CD4-positive, CD25-positive, alpha-beta regulatory T cell (primary cell): ENCODE data around the gene OLIG2. TPM values are rescaled to one million over a fixed set of nuclear protein-coding genes. Genes with fewer than 3 reads are reported as not detected.
A peak's percentile ranks its signal among the peaks of the same experiment; 100 is the strongest.

Source experiments
- ATAC-seq, 2 donors: fragments of 150-1000 bp; cut with Tn5 transposase; one replicate each; pipeline ENCODE4 v1.10.0; 2021; ENCODE audit warnings: low read depth in 2 of 2, moderate number of reproducible peaks in 2 of 2, moderate library complexity in 1 of 2
- DNase-seq, 3 donors: peaks; one replicate each; pipeline versions ENCODE4 v3.0.0 to v3.0.0-alpha.2; 2012 to 2022; ENCODE audit warnings: mixed read lengths in 1 of 3
- H3K27ac ChIP-seq: one replicate; pipeline ENCODE4 v1.7.0; 2013; ENCODE audit warnings: mild to moderate bottlenecking, low read length; ENCODE audit not compliant: insufficient read depth, poor library complexity, severe bottlenecking
- H3K27me3 ChIP-seq: one replicate; pipeline ENCODE4 v1.7.0; 2013; ENCODE audit warnings: low read length; ENCODE audit not compliant: control insufficient read depth, insufficient read depth
- H3K36me3 ChIP-seq: one replicate; pipeline ENCODE4 v1.7.0; 2013; ENCODE audit warnings: mild to moderate bottlenecking, low read length, moderate library complexity; ENCODE audit not compliant: control insufficient read depth, insufficient read depth
- H3K4me1 ChIP-seq: 2 replicates; pipeline ENCODE4 v1.7.0; 2013; ENCODE audit warnings: mild to moderate bottlenecking, low read length; ENCODE audit not compliant: insufficient read depth, control insufficient read depth, poor library complexity, severe bottlenecking
- H3K4me3 ChIP-seq: one replicate; pipeline ENCODE4 v1.7.0; 2013; ENCODE audit warnings: low read depth, mild to moderate bottlenecking, low read length, moderate library complexity
- H3K9me3 ChIP-seq, 2 experiments: 1 replicate in 1 of 2; 2 replicates in 1 of 2; pipeline ENCODE4 v1.7.0; 2013; ENCODE audit warnings: low read length in 2 of 2, mild to moderate bottlenecking in 1 of 2, moderate library complexity in 1 of 2; ENCODE audit not compliant: control insufficient read depth in 2 of 2
- H3K27ac Mint-ChIP-seq, 3 donors: one replicate each; pipeline ENCODE4 v1.8.0; 2020 to 2022; ENCODE audit warnings: mild to moderate bottlenecking in 3 of 3, mixed read lengths in 3 of 3, moderate library complexity in 2 of 3
- H3K27me3 Mint-ChIP-seq: one replicate; pipeline ENCODE4 v1.8.0; 2022; ENCODE audit warnings: mild to moderate bottlenecking, mixed read lengths
- H3K36me3 Mint-ChIP-seq: one replicate; pipeline ENCODE4 v1.8.0; 2020; ENCODE audit warnings: mixed read lengths
- H3K4me1 Mint-ChIP-seq, 4 donors: one replicate each; pipeline ENCODE4 v1.8.0; 2020 to 2022; ENCODE audit warnings: mixed read lengths in 4 of 4, mild to moderate bottlenecking in 1 of 4
- H3K4me3 Mint-ChIP-seq, 4 donors: one replicate each; pipeline ENCODE4 v1.8.0; 2020 to 2022; ENCODE audit warnings: mild to moderate bottlenecking in 4 of 4, mixed read lengths in 4 of 4, moderate library complexity in 3 of 4
- H3K9me3 Mint-ChIP-seq, 7 donors: one replicate each; pipeline ENCODE4 v1.8.0; 2020 to 2022; ENCODE audit warnings: mixed read lengths in 7 of 7, mild to moderate bottlenecking in 3 of 7, moderate library complexity in 2 of 7
- polyA plus RNA-seq, 4 donors: library from polyadenylated mRNA; unstranded; fragments of 300-500 nt; fragmentation: Illumina TruSeq; gene quantifications; one replicate each; pipeline ENCODE4 v1.2.3, GENCODE V29; 2021
- total RNA-seq: library from RNA; stranded (reverse); gene quantifications from one replicate; pipeline ENCODE4 v1.2.3, GENCODE V29; 2022

Gene OLIG2
- total and polyA plus RNA-seq, 5 donors from 2014 or later = not detected

DNA sequence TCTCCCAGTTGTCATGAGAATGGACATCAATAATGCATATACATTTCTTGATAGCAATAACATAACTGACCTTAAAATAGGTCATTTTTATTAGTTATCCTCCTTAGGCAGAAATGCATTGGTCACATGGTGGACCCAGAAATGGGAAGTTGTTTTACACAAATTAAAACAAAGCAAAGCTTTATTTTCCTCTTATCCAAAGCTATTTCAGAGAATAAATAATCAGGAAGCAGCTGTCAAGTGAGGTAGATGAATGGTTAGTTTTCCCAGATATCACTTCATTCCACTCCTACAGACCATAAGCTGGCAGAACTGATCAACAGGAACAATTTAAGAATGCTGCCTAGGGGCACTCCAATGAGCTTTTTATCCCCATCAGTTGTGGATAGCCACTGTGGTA, 28.2 kb downstream of the OLIG2 start:
- Mint-ChIP-seq H3K4me1 (no peaks in the 10 kb centered on the region), H3K4me3 (no peak overlapping the region), H3K9me3 (no peaks in the 10 kb centered on the region), H3K27me3 (peaks cover 32% of the 10 kb centered on the region), H3K27ac (no peak overlapping the region), H3K36me3 (no peaks in the 10 kb centered on the region)
- ATAC-seq (no peak), DNase-seq (no peak)
- Histone ChIP-seq H3K27ac (no peak overlapping the region), H3K27me3 (peaks cover 4% of the 10 kb centered on the region), H3K4me1 (no peaks in the 10 kb centered on the region), H3K9me3 (no peaks in the 10 kb centered on the region), H3K36me3 (no peaks in the 10 kb centered on the region), H3K4me3 (no peak overlapping the region)

DNA sequence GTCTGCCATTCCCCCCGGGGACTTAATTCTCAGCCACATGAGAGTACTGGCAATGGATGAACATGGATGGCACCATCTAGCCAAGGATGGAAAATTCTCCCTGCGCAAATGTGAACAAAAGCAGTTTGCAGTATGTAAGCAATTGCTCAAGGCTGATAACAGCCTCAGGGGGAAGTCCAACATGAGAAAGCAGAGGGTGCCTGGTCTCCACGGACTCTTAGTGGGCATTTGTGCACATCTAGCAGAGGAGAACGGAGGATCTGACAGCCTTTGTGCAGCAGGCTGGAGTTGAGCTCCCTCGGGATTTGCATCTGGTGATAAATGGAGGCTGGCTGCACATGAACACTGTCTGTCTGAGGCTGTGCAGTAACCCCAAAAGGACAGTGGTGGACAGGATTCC, 30.3 kb downstream of the OLIG2 start:
- no peak for ATAC-seq
- H3K27ac ChIP-seq = no peak overlapping the region

DNA sequence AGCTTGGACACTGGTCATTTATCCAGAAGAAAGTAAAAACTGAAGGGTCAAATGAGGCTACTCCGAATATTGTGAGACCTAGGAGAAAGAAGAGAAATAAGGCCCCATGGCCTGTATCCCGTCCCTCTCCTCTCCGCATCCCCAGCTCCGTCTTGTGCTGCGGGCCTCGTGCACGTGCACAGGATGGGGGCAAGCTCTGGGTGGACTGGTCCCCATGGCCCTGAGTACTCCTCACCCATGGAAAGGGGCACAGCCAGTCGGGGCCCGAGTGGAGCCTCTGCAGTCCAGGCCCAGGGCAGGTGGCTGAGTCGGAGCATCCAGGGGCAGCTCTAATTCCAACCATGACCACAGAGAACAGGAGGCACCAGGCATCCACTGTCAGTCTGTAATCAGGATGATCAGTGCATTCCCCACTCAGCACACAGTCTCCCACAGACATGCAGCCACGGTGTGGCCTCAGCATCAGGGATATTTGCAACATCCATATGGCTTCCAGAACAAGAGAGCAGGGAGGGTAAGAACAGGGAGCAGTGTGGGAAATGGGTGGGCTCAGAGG, 31.7 kb downstream of the OLIG2 start:
- Histone ChIP-seq H3K4me3 (no peak overlapping the region), H3K4me1 (no peaks in the 10 kb centered on the region), H3K27ac (no peak overlapping the region), H3K36me3 (no peaks in the 10 kb centered on the region), H3K27me3 (peaks cover 5% of the 10 kb centered on the region), H3K9me3 (no peaks in the 10 kb centered on the region)
- ATAC-seq (no peak), DNase-seq (no peak)
- peaks cover 29% of the 10 kb centered on the region for H3K27me3 Mint-ChIP-seq
- peak overlapping the region in 1 of 3 donors; percentile 66 for H3K27ac Mint-ChIP-seq
- no peaks in the 10 kb centered on the region for H3K9me3 Mint-ChIP-seq
- H3K36me3 Mint-ChIP-seq = no peaks in the 10 kb centered on the region
- no peak overlapping the region for H3K4me3 Mint-ChIP-seq
- peaks cover 0 to 3% (median 0%) of the 10 kb centered on the region in 4 donors for H3K4me1 Mint-ChIP-seq

More for the DNA sequence above, 30.3 kb downstream of the OLIG2 start:
- peaks cover 0 to 3% (median 0%) of the 10 kb centered on the region in 4 donors for H3K4me1 Mint-ChIP-seq
- Histone ChIP-seq H3K9me3 (no peaks in the 10 kb centered on the region), H3K4me3 (no peak overlapping the region), H3K36me3 (no peaks in the 10 kb centered on the region), H3K27me3 (peaks cover 6% of the 10 kb centered on the region), H3K4me1 (no peaks in the 10 kb centered on the region)
- H3K36me3 Mint-ChIP-seq = no peaks in the 10 kb centered on the region
- no peak overlapping the region for H3K27ac Mint-ChIP-seq
- H3K27me3 Mint-ChIP-seq = peaks cover 35% of the 10 kb centered on the region
- H3K9me3 Mint-ChIP-seq = no peaks in the 10 kb centered on the region
- H3K4me3 Mint-ChIP-seq = no peak overlapping the region
- DNase-seq = no peak

DNA sequence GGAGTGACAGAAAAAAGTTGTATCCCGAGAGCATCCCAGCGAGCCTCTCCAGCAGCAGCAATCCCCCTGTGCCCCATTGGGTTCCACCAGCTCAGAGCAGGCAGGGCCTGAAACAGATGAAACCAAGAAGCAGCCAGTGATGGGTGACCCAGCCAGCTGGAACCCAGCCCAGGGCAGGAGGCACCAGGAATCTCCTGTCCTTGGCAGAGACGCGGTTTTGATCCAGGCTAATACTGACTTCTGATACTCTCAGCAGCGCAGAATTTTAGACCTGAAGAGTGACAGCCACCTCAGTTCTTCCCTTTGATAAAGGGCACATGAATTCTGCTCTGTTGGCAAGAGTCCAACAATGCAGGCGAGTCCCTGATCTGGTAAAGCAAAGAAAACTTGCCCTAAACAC, 32.8 kb downstream of the OLIG2 start:
- Mint-ChIP-seq H3K27ac (no peak overlapping the region), H3K27me3 (peaks cover 27% of the 10 kb centered on the region), H3K9me3 (no peaks in the 10 kb centered on the region), H3K4me3 (no peak overlapping the region), H3K4me1 (peaks cover 0 to 3% (median 0%) of the 10 kb centered on the region in 4 donors), H3K36me3 (no peaks in the 10 kb centered on the region)
- Histone ChIP-seq H3K4me3 (no peak overlapping the region), H3K4me1 (no peaks in the 10 kb centered on the region), H3K27me3 (peaks cover 7% of the 10 kb centered on the region), H3K9me3 (no peaks in the 10 kb centered on the region), H3K36me3 (no peaks in the 10 kb centered on the region), H3K27ac (no peak overlapping the region)
- DNase-seq (no peak), ATAC-seq (no peak)

DNA sequence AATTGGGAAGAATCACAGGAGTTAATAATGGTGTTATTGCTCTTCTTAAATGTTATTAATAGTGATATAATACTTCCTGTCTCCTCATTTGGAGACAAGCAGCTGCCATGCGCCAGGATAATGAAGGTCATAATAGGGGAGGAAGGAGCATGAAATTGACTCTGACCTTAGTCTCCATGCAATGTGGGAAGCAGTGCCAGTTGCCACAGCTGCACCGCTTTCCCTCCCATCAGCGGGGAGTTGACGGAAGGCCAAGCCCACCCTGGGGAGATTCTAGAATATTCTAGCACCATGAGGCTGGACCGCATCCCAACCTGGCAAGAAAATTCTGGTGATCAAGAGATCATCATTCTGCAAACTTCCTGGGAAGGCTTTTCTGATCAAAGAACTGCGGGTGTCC, 33.2 kb downstream of the OLIG2 start:
- peaks cover 0 to 3% (median 0%) of the 10 kb centered on the region in 4 donors for H3K4me1 Mint-ChIP-seq
- H3K4me3 Mint-ChIP-seq = no peak overlapping the region
- Histone ChIP-seq H3K4me3 (no peak overlapping the region), H3K4me1 (no peaks in the 10 kb centered on the region), H3K27me3 (peaks cover 9% of the 10 kb centered on the region), H3K27ac (no peak overlapping the region), H3K9me3 (no peaks in the 10 kb centered on the region), H3K36me3 (no peaks in the 10 kb centered on the region)
- H3K36me3 Mint-ChIP-seq = no peaks in the 10 kb centered on the region
- no peak overlapping the region for H3K27ac Mint-ChIP-seq
- no peak for DNase-seq
- H3K9me3 Mint-ChIP-seq = no peaks in the 10 kb centered on the region
- H3K27me3 Mint-ChIP-seq = peaks cover 28% of the 10 kb centered on the region
- no peak for ATAC-seq

DNA sequence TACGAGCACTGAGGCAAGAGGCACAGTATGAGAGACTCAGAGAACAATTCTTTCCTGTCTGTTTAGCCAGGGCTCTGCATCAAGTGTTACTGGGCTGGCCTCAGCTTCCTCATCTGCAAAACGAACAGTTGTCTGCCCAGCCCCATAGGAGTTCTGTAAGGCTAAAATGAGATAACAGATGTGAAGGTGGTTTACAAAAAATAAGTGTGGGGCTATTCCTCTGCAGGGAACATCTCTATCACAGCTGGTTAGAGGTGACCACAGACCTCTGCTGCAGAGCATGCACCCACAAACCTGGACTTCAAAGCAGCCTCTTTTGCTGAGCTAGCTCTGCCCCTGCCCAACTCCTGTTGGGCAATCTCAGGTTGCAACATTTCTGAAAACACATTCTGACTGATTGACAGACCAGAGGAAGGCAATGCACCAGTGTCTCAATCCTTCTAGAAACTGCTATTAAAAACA, 33.7 kb downstream of the OLIG2 start:
- no peaks in the 10 kb centered on the region for H3K9me3 ChIP-seq
- no peak for ATAC-seq
- H3K27me3 ChIP-seq = peaks cover 11% of the 10 kb centered on the region
- H3K36me3 Mint-ChIP-seq = no peaks in the 10 kb centered on the region
- no peak overlapping the region for H3K4me3 ChIP-seq
- H3K27ac ChIP-seq = no peak overlapping the region
- no peaks in the 10 kb centered on the region for H3K9me3 Mint-ChIP-seq
- H3K27ac Mint-ChIP-seq = no peak overlapping the region
- H3K4me1 ChIP-seq = no peaks in the 10 kb centered on the region
- peaks cover 0 to 3% (median 0%) of the 10 kb centered on the region in 4 donors for H3K4me1 Mint-ChIP-seq
- no peak overlapping the region for H3K4me3 Mint-ChIP-seq
- no peaks in the 10 kb centered on the region for H3K36me3 ChIP-seq
- H3K27me3 Mint-ChIP-seq = peaks cover 28% of the 10 kb centered on the region
- no peak for DNase-seq

DNA sequence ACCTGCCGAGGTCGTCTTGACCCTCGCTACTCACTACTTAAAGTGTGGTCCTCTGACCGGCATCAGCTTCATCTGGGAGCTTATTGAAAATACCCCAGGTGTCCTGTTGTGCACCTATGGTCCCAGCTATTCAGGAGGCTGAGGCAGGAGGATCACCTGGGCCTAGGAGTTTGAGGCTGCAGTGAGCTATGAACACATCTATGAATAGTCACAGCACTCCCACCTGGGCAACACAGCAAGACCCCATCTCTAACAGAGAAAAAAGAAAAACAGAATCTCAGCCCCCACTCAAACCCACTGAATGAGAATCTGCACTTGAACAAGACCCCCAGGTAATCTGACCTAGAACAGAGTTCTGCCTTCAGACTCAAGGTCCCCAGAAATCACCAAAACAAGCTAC, 35.5 kb downstream of the OLIG2 start:
- no peak for DNase-seq
- H3K27ac ChIP-seq = no peak overlapping the region
- ATAC-seq = no peak
- H3K27ac Mint-ChIP-seq = no peak overlapping the region
- H3K4me3 ChIP-seq = no peak overlapping the region
- H3K36me3 ChIP-seq = no peaks in the 10 kb centered on the region
- H3K4me1 ChIP-seq = no peaks in the 10 kb centered on the region
- peaks cover 35% of the 10 kb centered on the region for H3K27me3 Mint-ChIP-seq
- no peaks in the 10 kb centered on the region for H3K9me3 ChIP-seq
- peaks cover 0 to 3% (median under 1%) of the 10 kb centered on the region in 4 donors for H3K4me1 Mint-ChIP-seq
- H3K36me3 Mint-ChIP-seq = no peaks in the 10 kb centered on the region
- H3K9me3 Mint-ChIP-seq = no peaks in the 10 kb centered on the region
- H3K27me3 ChIP-seq = peaks cover 15% of the 10 kb centered on the region
- no peak overlapping the region for H3K4me3 Mint-ChIP-seq

DNA sequence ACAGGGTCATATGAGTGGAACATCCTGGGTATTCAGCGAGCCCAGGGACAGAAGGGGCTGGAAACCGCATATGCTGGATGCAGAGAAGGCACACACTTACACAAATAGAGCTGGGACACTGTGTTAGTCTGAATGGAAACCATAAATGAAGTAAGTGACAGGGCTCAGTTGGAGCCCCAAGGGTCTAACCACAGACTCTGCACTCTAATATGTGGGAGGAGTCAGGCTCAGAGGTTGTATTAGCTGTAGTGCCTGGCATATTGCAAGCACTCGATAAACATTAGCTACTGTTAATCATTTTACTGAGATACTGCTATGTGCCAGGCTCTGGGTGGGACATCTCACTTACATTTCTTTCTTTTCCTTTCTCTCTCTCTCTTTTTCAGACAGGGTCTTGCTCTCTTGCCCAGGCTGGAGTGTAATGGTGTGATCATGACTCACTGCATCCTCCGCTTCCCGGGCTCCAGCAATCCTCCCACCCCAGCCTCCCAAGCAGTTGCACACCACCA, 37.7 kb downstream of the OLIG2 start:
- H3K4me3 Mint-ChIP-seq = no peak overlapping the region
- peaks cover 56% of the 10 kb centered on the region for H3K27me3 Mint-ChIP-seq
- H3K27me3 ChIP-seq = peaks cover 24% of the 10 kb centered on the region
- ATAC-seq (no peak), DNase-seq (no peak)
- H3K36me3 ChIP-seq = no peaks in the 10 kb centered on the region
- H3K27ac Mint-ChIP-seq = no peak overlapping the region
- peaks cover 0 to 3% (median 1%) of the 10 kb centered on the region in 4 donors for H3K4me1 Mint-ChIP-seq
- H3K9me3 ChIP-seq = no peaks in the 10 kb centered on the region
- H3K9me3 Mint-ChIP-seq = no peaks in the 10 kb centered on the region
- no peaks in the 10 kb centered on the region for H3K4me1 ChIP-seq
- no peak overlapping the region for H3K4me3 ChIP-seq
- no peaks in the 10 kb centered on the region for H3K36me3 Mint-ChIP-seq
- H3K27ac ChIP-seq = no peak overlapping the region
